Sigmoid colon (tissue), 7 donors: ENCODE data around the gene SBK1. TPM values are rescaled to one million over a fixed set of nuclear protein-coding genes. Genes with fewer than 3 reads are reported as not detected.

Experiments
- DNase-seq: peaks from one replicate; pipeline ENCODE4 v3.0.0-alpha.2; 2019
- H3K27ac ChIP-seq, 4 donors: fragments of 200-600 bp; sonication (generic); one replicate each; pipeline ENCODE4 v1.5.1; 2016 to 2019; ENCODE audit warnings: mild to moderate bottlenecking in 1 of 4
- H3K27me3 ChIP-seq, 3 donors: fragments of 200-600 bp; sonication (generic); one replicate each; pipeline ENCODE4 v1.5.1; 2019; ENCODE audit warnings: mild to moderate bottlenecking in 1 of 3
- H3K36me3 ChIP-seq, 4 donors: fragments of 200-600 bp; sonication (generic); one replicate each; pipeline ENCODE4 v1.5.1; 2016 to 2019
- H3K4me1 ChIP-seq, 4 donors: fragments of 200-600 bp; sonication (generic); one replicate each; pipeline ENCODE4 v1.5.1; 2017 to 2019
- H3K4me3 ChIP-seq, 4 donors: fragments of 200-600 bp; sonication (generic); one replicate each; pipeline ENCODE4 v1.5.1; 2017 to 2019; ENCODE audit warnings: mild to moderate bottlenecking in 2 of 4, moderate library complexity in 1 of 4
- H3K9me3 ChIP-seq, 4 donors: fragments of 200-600 bp in 3 of 4; sonication (generic) in 3 of 4; one replicate each; pipeline versions ENCODE4 v1.5.1 to v1.6.1; 2013 to 2019
- CTCF ChIP-seq, 4 experiments: fragments of 450-650 bp in 3 of 4; fragments of 200-600 bp in 1 of 4; IDR thresholded peaks; one replicate each; pipeline ENCODE4 v1.5.1; 2016 to 2019; ENCODE audit warnings: antibody characterized with exemption in 4 of 4, mild to moderate bottlenecking in 3 of 4, moderate library complexity in 2 of 4
- EP300 ChIP-seq, 4 donors: sonication (generic); formaldehyde crosslinking; IDR thresholded peaks; one replicate each; pipeline ENCODE4 v1.6.1; 2017; ENCODE audit warnings: antibody characterized with exemption in 4 of 4
- POLR2A ChIP-seq, 2 donors: fragments of 450-650 bp; IDR thresholded peaks; one replicate each; pipeline ENCODE4 v1.6.1; 2016; ENCODE audit warnings: antibody characterized with exemption in 2 of 2, mild to moderate bottlenecking in 2 of 2, moderate library complexity in 2 of 2
- POLR2AphosphoS5 ChIP-seq, 4 donors: sonication (generic); formaldehyde crosslinking; IDR thresholded peaks; one replicate each; pipeline ENCODE4 v1.6.1; 2017; ENCODE audit warnings: antibody characterized with exemption in 4 of 4
- WGBS, 2 donors: extraction: QIAGEN DNeasy Blood & Tissue Kit; methylation state at CpG; one replicate each; pipeline ENCODE4 v1.1.7; 2013; 5-methylcytosine and 5-hydroxymethylcytosine counted together
- intact Hi-C: fragments of 100-400 bp; cut with DNase I; formaldehyde crosslinking; loops from one replicate; pipeline ENCODE4 v1.15.1; 2023
- polyA plus RNA-seq, 3 donors: library from polyadenylated mRNA; stranded (reverse); fragments of 200-250 nt; gene quantifications; one replicate each; pipeline ENCODE4 v1.2.3, GENCODE V29; 2013
- total RNA-seq, 4 donors: library from RNA; depleted of rRNA; stranded (reverse); fragments of >200 nt; gene quantifications; one replicate each; pipeline ENCODE4 v1.1.0, GENCODE V29; 2016
- donor health status: healthy with polysubstance abuse.
- donor health status: Bipolar disorder and iron deficiency.
- donor health status: healthy.

Gene SBK1
- total and polyA plus RNA-seq, 7 donors: under 0.01 to 1.3 (median 0.33) TPM; not detected in 2

- WGBS, 2 donors: 84 to 85% methylated on average over 6 of the region's 6 CpGs
- intact Hi-C loops: no loop called here
- H3K4me1 ChIP-seq: peaks cover 0 to 10% (median 7%) of the 10 kb centered on the region in 4 donors
- no peaks in the 10 kb centered on the region for H3K36me3 ChIP-seq
- DNase-seq: no peak
- H3K27ac ChIP-seq: no peak overlapping the region
- no peaks in the 10 kb centered on the region for H3K9me3 ChIP-seq
- no peak for TF ChIP-seq EP300 (IDR thresholded peaks at IDR 0.05)
- no peak for TF ChIP-seq POLR2A (IDR thresholded peaks at IDR 0.05)
- TF ChIP-seq CTCF (IDR thresholded peaks at IDR 0.05): no peak
- no peak for TF ChIP-seq POLR2AphosphoS5 (IDR thresholded peaks at IDR 0.05)
- no peak overlapping the region for H3K4me3 ChIP-seq
- H3K27me3 ChIP-seq: peaks cover 0 to 31% (median 14%) of the 10 kb centered on the region in 3 donors
These were observed 13.3 kb upstream of the SBK1 start for GRCh38 chr16:28279006-28279405.

- H3K4me1 ChIP-seq: peaks cover 0 to 10% (median 7%) of the 10 kb centered on the region in 4 donors
- DNase-seq: no peak
- peaks cover 0 to 23% (median 11%) of the 10 kb centered on the region in 3 donors for H3K27me3 ChIP-seq
- no peaks in the 10 kb centered on the region for H3K9me3 ChIP-seq
- intact Hi-C loops: no loop called here
- no peak overlapping the region for H3K27ac ChIP-seq
- TF ChIP-seq POLR2AphosphoS5 (IDR thresholded peaks at IDR 0.05) (no peak), CTCF (IDR thresholded peaks at IDR 0.05) (no peak), EP300 (IDR thresholded peaks at IDR 0.05) (no peak), POLR2A (IDR thresholded peaks at IDR 0.05) (no peak)
- no peaks in the 10 kb centered on the region for H3K36me3 ChIP-seq
- 38 to 72% methylated on average over 15 of the region's 15 CpGs for WGBS, 2 donors
- no peak overlapping the region for H3K4me3 ChIP-seq
These were observed 11.2 kb upstream of the SBK1 start for GRCh38 chr16:28280881-28281836.

GRCh38 chr16:28282045-28282444, 10.3 kb upstream of the SBK1 start:
- intact Hi-C loops: no loop called here
- WGBS, 2 donors: 85 to 90% methylated on average over 8 of the region's 8 CpGs

GRCh38 chr16:28283173-28283572, 9.2 kb upstream of the SBK1 start:
- intact Hi-C loops: no loop called here
- H3K36me3 ChIP-seq: no peaks in the 10 kb centered on the region
- no peak for TF ChIP-seq CTCF (IDR thresholded peaks at IDR 0.05)
- no peak for TF ChIP-seq POLR2A (IDR thresholded peaks at IDR 0.05)
- TF ChIP-seq EP300 (IDR thresholded peaks at IDR 0.05): no peak
- TF ChIP-seq POLR2AphosphoS5 (IDR thresholded peaks at IDR 0.05): no peak
- H3K4me3 ChIP-seq: no peak overlapping the region
- DNase-seq: no peak
- 84 to 89% methylated on average over 9 of the region's 9 CpGs for WGBS, 2 donors
- peaks cover 0 to 1% (median under 1%) of the 10 kb centered on the region in 4 donors for H3K4me1 ChIP-seq
- H3K27me3 ChIP-seq: peaks cover 0 to 9% (median 0%) of the 10 kb centered on the region in 3 donors
- no peak overlapping the region for H3K27ac ChIP-seq
- no peaks in the 10 kb centered on the region for H3K9me3 ChIP-seq

More at GRCh38 chr16:28282045-28282444, 10.3 kb upstream of the SBK1 start:
- Histone ChIP-seq H3K36me3 (no peaks in the 10 kb centered on the region), H3K27ac (no peak overlapping the region), H3K27me3 (peaks cover 0 to 14% (median 5%) of the 10 kb centered on the region in 3 donors), H3K9me3 (no peaks in the 10 kb centered on the region), H3K4me3 (no peak overlapping the region), H3K4me1 (peaks cover 0 to 10% (median 7%) of the 10 kb centered on the region in 4 donors)
- no peak for TF ChIP-seq CTCF (IDR thresholded peaks at IDR 0.05)
- TF ChIP-seq POLR2AphosphoS5 (IDR thresholded peaks at IDR 0.05): no peak
- TF ChIP-seq POLR2A (IDR thresholded peaks at IDR 0.05): no peak
- TF ChIP-seq EP300 (IDR thresholded peaks at IDR 0.05): no peak
- no peak for DNase-seq
